Progenitor cell of endocrine pancreas (in vitro differentiated cells): ENCODE data around the gene MGAT4B. TPM values are rescaled to one million over a fixed set of nuclear protein-coding genes. Genes with fewer than 3 reads are reported as not detected.
A peak's percentile ranks its signal among the peaks of the same experiment; 100 is the strongest.

Source experiments
- DNase-seq: peaks from one replicate; pipeline ENCODE4 v3.0.0; 2021; ENCODE audit warnings: low spot score; ENCODE audit not compliant: unreplicated experiment
- H3K27ac Mint-ChIP-seq: 2 replicates; pipeline ENCODE4 v1.8.0; 2021; ENCODE audit warnings: mild to moderate bottlenecking, moderate library complexity, mixed read lengths
- H3K27me3 Mint-ChIP-seq: 2 replicates; pipeline ENCODE4 v1.8.0; 2021; ENCODE audit warnings: mixed read lengths
- H3K36me3 Mint-ChIP-seq: 2 replicates; pipeline ENCODE4 v1.8.0; 2022; ENCODE audit warnings: mixed read lengths; ENCODE audit not compliant: insufficient read depth
- H3K4me1 Mint-ChIP-seq: 2 replicates; pipeline ENCODE4 v1.8.0; 2021; ENCODE audit warnings: low read depth, mixed read lengths
- H3K4me3 Mint-ChIP-seq: 2 replicates; pipeline ENCODE4 v1.8.0; 2021; ENCODE audit warnings: low read depth, mild to moderate bottlenecking, moderate library complexity, mixed read lengths
- H3K9me3 Mint-ChIP-seq: 2 replicates; pipeline ENCODE4 v1.8.0; 2021; ENCODE audit warnings: low read depth, mixed read lengths
- CTCF ChIP-seq: fragments of 200-600 bp; sonication (generic); IDR thresholded peaks from one replicate; pipeline ENCODE4 v1.5.0; 2021; ENCODE audit warnings: antibody characterized with exemption, mild to moderate bottlenecking; ENCODE audit not compliant: unreplicated experiment
- total RNA-seq: library from RNA; stranded (reverse); gene quantifications from 2 replicates; pipeline ENCODE4 v1.2.1, GENCODE V29; 2021

MGAT4B gene
- total RNA-seq, 1 donor from 2014 or later: 159 TPM

DNA sequence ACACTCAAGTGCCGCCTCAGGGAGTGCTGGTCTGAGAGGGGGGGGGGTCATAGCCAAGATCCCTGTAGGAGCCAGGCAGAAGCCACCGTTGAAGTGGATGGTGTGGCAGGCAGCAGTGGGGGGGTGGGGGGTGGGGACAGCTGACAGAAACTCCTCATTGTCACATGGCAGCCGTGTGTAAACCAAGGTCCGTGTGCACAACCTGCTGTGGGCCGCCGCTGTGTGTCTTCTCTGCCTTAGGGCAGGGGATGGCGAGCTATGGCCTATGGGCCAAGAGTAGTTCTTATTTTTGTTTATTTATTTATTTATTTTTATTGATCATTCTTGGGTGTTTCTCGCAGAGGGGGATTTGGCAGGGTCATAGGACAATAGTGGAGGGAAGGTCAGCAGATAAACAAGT, 27.5 kb upstream of the MGAT4B start:
- DNase-seq: no peak
- Mint-ChIP-seq H3K4me3 (no peak overlapping the region), H3K36me3 (peaks cover 45% of the 10 kb centered on the region), H3K9me3 (no peaks in the 10 kb centered on the region), H3K27me3 (no peaks in the 10 kb centered on the region), H3K4me1 (no peaks in the 10 kb centered on the region), H3K27ac (no peak overlapping the region)
- TF ChIP-seq CTCF: no peak

DNA sequence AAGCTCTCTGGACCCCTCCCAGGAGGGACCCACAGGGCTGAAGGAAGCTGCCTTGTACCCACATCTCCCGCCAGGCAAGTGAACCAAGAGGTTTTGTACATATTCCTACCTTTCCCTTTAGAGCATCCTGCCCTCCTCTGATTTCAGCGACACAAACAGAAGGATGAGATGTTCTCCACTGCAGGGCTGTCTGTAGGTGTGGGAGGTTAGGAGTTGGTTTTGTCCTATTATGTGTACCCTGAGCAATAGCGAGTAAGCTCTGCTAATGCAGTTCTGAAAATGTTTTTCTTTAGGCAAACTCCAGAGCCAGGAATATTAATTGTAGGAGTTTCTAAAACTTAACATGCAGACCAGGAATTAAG, 27.0 kb upstream of the MGAT4B start:
- H3K4me1 Mint-ChIP-seq: no peaks in the 10 kb centered on the region
- TF ChIP-seq CTCF: no peak
- H3K4me3 Mint-ChIP-seq: no peak overlapping the region
- no peaks in the 10 kb centered on the region for H3K9me3 Mint-ChIP-seq
- DNase-seq: no peak
- peaks cover 49% of the 10 kb centered on the region for H3K36me3 Mint-ChIP-seq
- H3K27ac Mint-ChIP-seq: no peak overlapping the region
- H3K27me3 Mint-ChIP-seq: no peaks in the 10 kb centered on the region

- H3K27ac Mint-ChIP-seq: no peak overlapping the region
- H3K9me3 Mint-ChIP-seq: no peaks in the 10 kb centered on the region
- H3K4me1 Mint-ChIP-seq: no peaks in the 10 kb centered on the region
- TF ChIP-seq CTCF: no peak
- H3K27me3 Mint-ChIP-seq: no peaks in the 10 kb centered on the region
- DNase-seq: no peak
- no peak overlapping the region for H3K4me3 Mint-ChIP-seq
- H3K36me3 Mint-ChIP-seq: peaks cover 54% of the 10 kb centered on the region
Observed at GRCh38 chr5:179833056-179833708, 26.5 kb upstream of the MGAT4B start.

DNA sequence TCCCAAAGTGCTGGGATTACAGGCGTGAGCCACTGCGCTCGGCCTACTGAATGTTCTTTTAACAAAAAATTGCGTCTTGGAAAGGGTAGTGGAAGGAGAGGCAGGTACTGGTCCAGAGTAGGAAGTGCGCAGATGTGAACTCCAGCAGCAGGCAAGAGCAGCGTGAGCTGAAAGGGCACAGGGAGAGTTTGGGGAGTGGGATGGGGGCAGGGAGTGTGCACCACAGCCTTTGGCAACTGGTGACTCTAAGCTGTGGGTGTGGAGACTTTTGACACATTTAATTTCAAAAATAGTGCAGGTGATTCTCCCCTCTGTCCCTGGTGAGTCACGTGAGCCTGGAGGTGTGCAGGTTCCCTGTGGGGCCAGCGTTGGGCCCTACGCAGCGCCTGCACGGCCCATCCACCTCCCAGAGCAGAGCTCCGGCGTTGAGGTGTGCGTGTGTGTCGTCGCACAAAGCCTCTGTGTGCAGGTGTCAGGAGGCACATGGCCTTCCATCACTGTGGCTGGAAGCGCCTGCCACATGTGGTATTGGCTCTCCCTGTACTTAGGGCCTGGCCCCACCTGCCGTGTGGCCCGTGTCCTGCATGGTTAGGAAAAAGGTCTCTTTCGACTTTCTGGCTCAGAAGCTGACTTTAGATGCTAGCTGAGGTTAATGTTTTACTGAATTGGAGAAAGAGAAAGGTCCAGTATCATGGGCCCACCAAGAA, 25.5 kb upstream of the MGAT4B start:
- H3K9me3 Mint-ChIP-seq: no peaks in the 10 kb centered on the region
- H3K4me3 Mint-ChIP-seq: no peak overlapping the region
- DNase-seq: no peak
- H3K27me3 Mint-ChIP-seq: no peaks in the 10 kb centered on the region
- H3K4me1 Mint-ChIP-seq: no peaks in the 10 kb centered on the region
- no peak for TF ChIP-seq CTCF
- H3K36me3 Mint-ChIP-seq: peaks cover 60% of the 10 kb centered on the region
- peak overlapping the region; percentile 82 for H3K27ac Mint-ChIP-seq

- Mint-ChIP-seq H3K9me3 (no peaks in the 10 kb centered on the region), H3K4me1 (no peaks in the 10 kb centered on the region), H3K27me3 (no peaks in the 10 kb centered on the region), H3K36me3 (peaks cover 58% of the 10 kb centered on the region), H3K4me3 (no peak overlapping the region), H3K27ac (peak overlapping the region; percentile 25)
- no peak for TF ChIP-seq CTCF
- no peak for DNase-seq
Observed at GRCh38 chr5:179830818-179831468, 24.3 kb upstream of the MGAT4B start.
